Adipocyte (in vitro differentiated cells): ENCODE measurements around the gene LEKR1.

Experiments used
- DNase-seq: peaks from one replicate; pipeline ENCODE4 v3.0.0-alpha.2; 2015; ENCODE audit warnings: low read depth
- H3K27me3 ChIP-seq: replicated peaks from 2 replicates; pipeline ENCODE4 v1.7.0; 2013; ENCODE audit warnings: mild to moderate bottlenecking, low read length, moderate library complexity; ENCODE audit not compliant: control insufficient read depth, insufficient read depth
- H3K36me3 ChIP-seq: 2 replicates; pipeline ENCODE4 v1.7.0; 2013; ENCODE audit warnings: low read length, mild to moderate bottlenecking, moderate library complexity; ENCODE audit not compliant: control insufficient read depth, insufficient read depth, severe bottlenecking
- H3K4me1 ChIP-seq: 2 replicates; pipeline ENCODE4 v1.7.0; 2013; ENCODE audit warnings: mild to moderate bottlenecking, low read length, moderate library complexity; ENCODE audit not compliant: control insufficient read depth, insufficient read depth
- H3K4me3 ChIP-seq: 2 replicates; pipeline ENCODE4 v1.7.0; 2013; ENCODE audit warnings: mild to moderate bottlenecking, low read length, moderate library complexity
- H3K9ac ChIP-seq: 2 replicates; pipeline ENCODE4 v1.7.0; 2013; ENCODE audit warnings: mild to moderate bottlenecking, low read length, moderate library complexity
- H3K9me3 ChIP-seq: 2 replicates; pipeline ENCODE4 v1.7.0; 2013; ENCODE audit warnings: mild to moderate bottlenecking, low read length, moderate library complexity; ENCODE audit not compliant: control insufficient read depth

Gene LEKR1

GRCh38 chr3:156811089-156811862, 14.9 kb upstream of the LEKR1 start:
- DNase-seq = peak; percentile 68
- peaks cover 37% of the 10 kb centered on the region for H3K4me1 ChIP-seq
- H3K36me3 ChIP-seq = no peaks in the 10 kb centered on the region
- H3K9me3 ChIP-seq = no peaks in the 10 kb centered on the region
- H3K4me3 ChIP-seq = no peak overlapping the region
- no peaks in the 10 kb centered on the region for H3K27me3 ChIP-seq
- H3K9ac ChIP-seq = no peak overlapping the region

- Histone ChIP-seq H3K36me3 (no peaks in the 10 kb centered on the region), H3K4me3 (no peak overlapping the region), H3K4me1 (peaks cover 42% of the 10 kb centered on the region), H3K9ac (no peak overlapping the region), H3K9me3 (no peaks in the 10 kb centered on the region), H3K27me3 (no peaks in the 10 kb centered on the region)
- peak; percentile 30 for DNase-seq
Measured at GRCh38 chr3:156812521-156813335, 13.4 kb upstream of the LEKR1 start.

- no peaks in the 10 kb centered on the region for H3K36me3 ChIP-seq
- H3K4me3 ChIP-seq = no peak overlapping the region
- peaks cover 44% of the 10 kb centered on the region for H3K4me1 ChIP-seq
- no peaks in the 10 kb centered on the region for H3K27me3 ChIP-seq
- no peaks in the 10 kb centered on the region for H3K9me3 ChIP-seq
- no peak overlapping the region for H3K9ac ChIP-seq
- no peak for DNase-seq
Measured at GRCh38 chr3:156814295-156814694, 11.9 kb upstream of the LEKR1 start.

GRCh38 chr3:156816091-156816793, 9.9 kb upstream of the LEKR1 start:
- no peaks in the 10 kb centered on the region for H3K9me3 ChIP-seq
- peaks cover 41% of the 10 kb centered on the region for H3K4me1 ChIP-seq
- peak overlapping the region; percentile 84 for H3K9ac ChIP-seq
- H3K27me3 ChIP-seq = no peaks in the 10 kb centered on the region
- peak overlapping the region; percentile 85 for H3K4me3 ChIP-seq
- no peaks in the 10 kb centered on the region for H3K36me3 ChIP-seq
- peak; percentile 83 for DNase-seq

GRCh38 chr3:156816794-156817645, 9.1 kb upstream of the LEKR1 start:
- DNase-seq = peak; percentile 95
- H3K9ac ChIP-seq = peak overlapping the region; percentile 84
- peak overlapping the region; percentile 85 for H3K4me3 ChIP-seq
- no peaks in the 10 kb centered on the region for H3K36me3 ChIP-seq
- no peaks in the 10 kb centered on the region for H3K27me3 ChIP-seq
- H3K9me3 ChIP-seq = no peaks in the 10 kb centered on the region
- peaks cover 35% of the 10 kb centered on the region for H3K4me1 ChIP-seq

GRCh38 chr3:156817646-156818272, 8.4 kb upstream of the LEKR1 start:
- Histone ChIP-seq H3K4me3 (peak overlapping the region; percentile 85), H3K9me3 (no peaks in the 10 kb centered on the region), H3K36me3 (no peaks in the 10 kb centered on the region), H3K4me1 (peaks cover 28% of the 10 kb centered on the region), H3K9ac (peak overlapping the region; percentile 84), H3K27me3 (no peaks in the 10 kb centered on the region)
- peak; percentile 9 for DNase-seq

- H3K9me3 ChIP-seq = no peaks in the 10 kb centered on the region
- H3K36me3 ChIP-seq = no peaks in the 10 kb centered on the region
- no peak overlapping the region for H3K4me3 ChIP-seq
- peak; percentile 22 for DNase-seq
- peaks cover 25% of the 10 kb centered on the region for H3K4me1 ChIP-seq
- no peaks in the 10 kb centered on the region for H3K27me3 ChIP-seq
- peak overlapping the region; percentile 84 for H3K9ac ChIP-seq
Measured at GRCh38 chr3:156818273-156818651, 7.9 kb upstream of the LEKR1 start.

GRCh38 chr3:156818890-156819289, 7.3 kb upstream of the LEKR1 start:
- Histone ChIP-seq H3K4me1 (peaks cover 25% of the 10 kb centered on the region), H3K36me3 (no peaks in the 10 kb centered on the region), H3K27me3 (no peaks in the 10 kb centered on the region), H3K4me3 (no peak overlapping the region), H3K9me3 (no peaks in the 10 kb centered on the region), H3K9ac (no peak overlapping the region)
- peak; percentile 61 for DNase-seq

- H3K9ac ChIP-seq = no peak overlapping the region
- no peaks in the 10 kb centered on the region for H3K36me3 ChIP-seq
- no peak for DNase-seq
Measured at GRCh38 chr3:156819842-156820691, 6.1 kb upstream of the LEKR1 start.

GRCh38 chr3:156820692-156821080, 5.5 kb upstream of the LEKR1 start:
- Histone ChIP-seq H3K9ac (no peak overlapping the region), H3K27me3 (no peaks in the 10 kb centered on the region), H3K9me3 (no peaks in the 10 kb centered on the region), H3K36me3 (no peaks in the 10 kb centered on the region), H3K4me3 (no peak overlapping the region), H3K4me1 (peaks cover 28% of the 10 kb centered on the region)
- DNase-seq = no peak

More at GRCh38 chr3:156819842-156820691, 6.1 kb upstream of the LEKR1 start:
- peaks cover 25% of the 10 kb centered on the region for H3K4me1 ChIP-seq
- H3K9me3 ChIP-seq = no peaks in the 10 kb centered on the region
- H3K4me3 ChIP-seq = no peak overlapping the region
- no peaks in the 10 kb centered on the region for H3K27me3 ChIP-seq
